ENCODE results near the gene SLC27A5. TPM values are rescaled to one million over a fixed set of nuclear protein-coding genes. Genes with fewer than 3 reads are reported as not detected.
"Not testable (repeated sequence)": the region's sequence is repeated elsewhere in the genome, so short reads cannot be mapped to it uniquely, and the experiment has no call there.

Gene SLC27A5
- polyA plus RNA-seq, 2 of the 4 experiments (the other 2 are of a cell fraction): 30.2 to 37.8 TPM

DNA sequence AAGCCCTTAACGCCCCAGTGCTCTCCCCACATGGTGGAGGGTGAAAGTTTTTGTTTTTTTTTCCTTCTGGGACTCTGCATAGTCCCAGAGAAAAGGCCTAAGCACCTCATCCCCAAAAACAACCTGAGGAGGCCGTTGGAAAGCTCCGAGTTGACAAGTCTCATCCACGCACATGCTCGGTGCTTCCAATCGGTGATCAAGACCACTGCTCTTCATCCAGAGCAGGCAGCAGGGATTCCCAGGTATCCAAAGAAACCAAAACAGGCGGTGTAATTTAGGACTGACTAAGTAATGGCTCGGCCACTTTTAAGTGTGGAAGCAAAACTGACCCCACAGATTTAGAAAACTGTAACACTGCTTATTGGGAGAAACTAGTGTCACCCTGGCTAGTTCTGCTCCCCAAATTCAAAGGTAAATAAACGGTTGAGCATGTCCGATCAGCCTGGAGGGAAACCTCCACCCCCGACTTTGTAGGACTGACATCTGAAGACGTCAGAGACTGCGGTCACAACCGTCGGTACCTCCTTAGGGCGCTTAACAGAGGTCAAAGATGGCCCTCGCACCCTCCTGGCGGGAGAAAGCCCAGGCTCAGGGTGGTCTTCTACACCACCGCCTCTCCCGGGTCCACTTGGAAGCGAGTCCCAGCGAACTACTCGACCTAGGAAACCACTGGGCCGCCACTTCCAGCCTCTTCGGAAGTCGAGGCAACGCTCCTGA, 36.6 kb downstream of the SLC27A5 start:
- DNase-seq (ENCODE audit: low read depth in 1 of 2, low spot score in 1 of 2) (no peak), ATAC-seq (peak; percentile 16 to 20), FAIRE-seq (no peak)
- H3K4me3 ChIP-seq: peak overlapping the region; percentile 57
- 45% methylated on average over 23 of the region's 27 CpGs for WGBS (ENCODE audit: missing lambda C conversion rate)
- CTCF ChIA-PET: interaction anchor here (0.5 to 5.2 kb wide), 5 partner anchors 15 to 68 kb away, joined by 3 to 39 read pairs (median 3); partner anchors contain the start of gene ZBTB45
- POLR2A ChIA-PET: interaction anchor here (0.8 to 1.2 kb wide), 3 partner anchors 9 to 45 kb away, joined by 3 to 5 read pairs (median 3); partner anchors contain the start of gene ZBTB45
- H3K4me1 ChIP-seq: peaks cover 14% of the 10 kb centered on the region; the same call in 2 of the 3 replicates
- peak overlapping the region; percentile 76 to 93 for H3K27ac ChIP-seq
- H3K9me3 ChIP-seq: no peaks in the 10 kb centered on the region
- H3K4me2 ChIP-seq: peak overlapping the region; percentile 91
- TF ChIP-seq TP53 (CRISPR knock-in tag; IDR thresholded peaks at IDR 0.05) (peak; percentile 40; the same call in 1 of the 2 replicates), ZNF302 (CRISPR knock-in tag; IDR thresholded peaks at IDR 0.05) (no peak)
- TF ChIP-seq, protein P1, sequence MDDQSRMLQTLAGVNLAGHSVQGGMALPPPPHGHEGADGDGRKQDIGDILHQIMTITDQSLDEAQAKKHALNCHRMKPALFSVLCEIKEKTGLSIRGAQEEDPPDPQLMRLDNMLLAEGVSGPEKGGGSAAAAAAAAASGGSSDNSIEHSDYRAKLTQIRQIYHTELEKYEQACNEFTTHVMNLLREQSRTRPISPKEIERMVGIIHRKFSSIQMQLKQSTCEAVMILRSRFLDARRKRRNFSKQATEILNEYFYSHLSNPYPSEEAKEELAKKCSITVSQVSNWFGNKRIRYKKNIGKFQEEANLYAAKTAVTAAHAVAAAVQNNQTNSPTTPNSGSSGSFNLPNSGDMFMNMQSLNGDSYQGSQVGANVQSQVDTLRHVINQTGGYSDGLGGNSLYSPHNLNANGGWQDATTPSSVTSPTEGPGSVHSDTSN (IDR thresholded peaks at IDR 0.05): no peak

DNA sequence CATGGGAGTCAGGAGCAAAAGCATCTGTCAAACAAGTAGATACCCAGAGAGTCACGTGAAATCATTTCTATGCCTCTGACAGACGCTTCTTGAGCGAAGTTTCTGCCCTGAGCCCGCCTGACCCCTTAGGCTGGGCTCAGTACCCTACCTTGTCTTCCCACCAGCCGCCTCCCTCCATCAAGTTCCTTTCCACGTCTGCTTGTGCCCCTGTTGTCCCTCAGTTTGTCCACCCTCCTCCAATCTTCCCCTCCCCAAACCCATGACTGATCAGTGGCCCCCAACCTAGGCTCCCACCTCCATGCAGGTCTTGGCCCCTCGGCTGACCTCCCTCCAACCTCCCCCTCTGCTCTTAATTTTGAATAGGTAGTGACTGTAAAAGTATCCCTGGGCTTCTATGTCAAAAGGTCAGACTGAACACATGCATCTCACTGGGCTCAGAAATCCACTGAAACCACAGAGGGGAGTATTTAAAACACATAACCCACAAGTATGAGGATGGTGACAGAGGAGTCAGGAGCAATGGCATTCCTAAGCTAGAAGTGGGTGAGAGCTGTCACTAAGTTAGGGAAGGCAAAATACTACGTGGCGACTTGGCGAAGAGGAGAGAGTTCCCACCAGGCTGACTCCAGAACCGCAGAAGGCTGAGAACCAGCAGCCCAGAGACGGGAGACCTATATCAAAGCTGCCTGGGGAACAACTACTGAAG, 37.3 kb downstream of the SLC27A5 start:
- no peak for DNase-seq (ENCODE audit: low read depth in 1 of 2, low spot score in 1 of 2)

GRCh38 chr19:58473775-58474174, 38.0 kb downstream of the SLC27A5 start:
- FAIRE-seq: no peak

More for the DNA sequence above, 37.3 kb downstream of the SLC27A5 start:
- ATAC-seq (no peak), FAIRE-seq (no peak)
- no peak for TF ChIP-seq BHLHE40 (IDR thresholded peaks at IDR 0.05; ENCODE audit: low read depth, low read length)
- no peak for TF ChIP-seq E2F6 (IDR thresholded peaks at IDR 0.05; ENCODE audit: borderline replicate concordance, low read depth)
- no peak overlapping the region for H3K4me3 ChIP-seq
- no peaks in the 10 kb centered on the region for H3K9me3 ChIP-seq
- peak overlapping the region; percentile 91 for H3K4me2 ChIP-seq
- 92% methylated on average over 12 of the region's 12 CpGs for WGBS (ENCODE audit: missing lambda C conversion rate)
- ChIA-PET CTCF (interaction anchor here (0.8 to 5.2 kb wide), 5 partner anchors 12 to 69 kb away, joined by 3 to 39 read pairs (median 4); partner anchors contain the start of gene ZBTB45), POLR2A (no interaction called here)
- H3K27ac ChIP-seq: no peak overlapping the region
- peaks cover 14% of the 10 kb centered on the region; the same call in 2 of the 3 replicates for H3K4me1 ChIP-seq

DNA sequence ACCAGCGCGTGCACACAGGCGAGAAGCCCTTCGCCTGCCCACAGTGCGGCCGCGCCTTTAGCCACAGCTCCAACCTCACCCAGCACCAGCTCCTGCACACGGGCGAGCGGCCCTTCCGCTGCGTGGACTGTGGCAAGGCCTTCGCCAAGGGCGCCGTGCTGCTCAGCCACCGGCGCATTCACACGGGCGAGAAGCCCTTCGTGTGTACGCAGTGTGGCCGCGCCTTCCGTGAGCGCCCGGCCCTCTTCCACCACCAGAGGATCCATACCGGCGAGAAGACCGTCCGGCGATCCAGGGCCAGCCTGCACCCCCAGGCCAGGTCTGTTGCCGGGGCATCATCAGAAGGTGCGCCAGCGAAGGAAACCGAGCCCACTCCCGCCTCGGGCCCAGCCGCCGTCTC, 40.1 kb downstream of the SLC27A5 start:
- TF ChIP-seq RARB (CRISPR knock-in tag; IDR thresholded peaks at IDR 0.05) (no peak), RCOR1 (IDR thresholded peaks at IDR 0.05; ENCODE audit: low read depth, low read length) (no peak), SMC3 (IDR thresholded peaks at IDR 0.05) (no peak), FOSB (CRISPR knock-in tag; IDR thresholded peaks at IDR 0.05) (no peak), BHLHE40 (IDR thresholded peaks at IDR 0.05; ENCODE audit: low read depth, low read length) (no peak), HOXB5 (CRISPR knock-in tag; IDR thresholded peaks at IDR 0.05) (no peak), SREBF2 (IDR thresholded peaks at IDR 0.05) (no peak), E2F6 (IDR thresholded peaks at IDR 0.05; ENCODE audit: borderline replicate concordance, low read depth) (no peak), RAD21 (conservative IDR thresholded peaks at IDR 0.05 in 1 of 2, IDR thresholded peaks at IDR 0.05 in 1 of 2) (no peak), JUNB (IDR thresholded peaks at IDR 0.05) (no peak)
- ChIA-PET POLR2A (no interaction called here), CTCF (no interaction called here)
- no peaks in the 10 kb centered on the region for H3K9me3 ChIP-seq
- no peak for ATAC-seq
- DNase-seq (ENCODE audit: low read depth in 1 of 2, low spot score in 1 of 2): no peak
- FAIRE-seq: no peak
- 95% methylated on average over 36 of the region's 39 CpGs for WGBS (ENCODE audit: missing lambda C conversion rate)
- H3K4me2 ChIP-seq: no peak overlapping the region
- peaks cover 15% of the 10 kb centered on the region for H3K4me1 ChIP-seq
- no peak overlapping the region for H3K4me3 ChIP-seq
- no peak overlapping the region for H3K27ac ChIP-seq

More at GRCh38 chr19:58473775-58474174, 38.0 kb downstream of the SLC27A5 start:
- Histone ChIP-seq H3K27ac (no peak overlapping the region), H3K9me3 (no peaks in the 10 kb centered on the region), H3K4me3 (no peak overlapping the region), H3K4me1 (peaks cover 14% of the 10 kb centered on the region; the same call in 2 of the 3 replicates), H3K4me2 (no peak overlapping the region)
- CTCF ChIA-PET: interaction anchor here (0.6 to 2.0 kb wide), 6 partner anchors 11 to 47 kb away, joined by 3 to 14 read pairs (median 4); partner anchors contain the start of gene ZBTB45
- POLR2A ChIA-PET: no interaction called here
- DNase-seq (ENCODE audit: low read depth in 1 of 2, low spot score in 1 of 2): no peak
- ATAC-seq: no peak
- TF ChIP-seq CHD4 (IDR thresholded peaks at IDR 0.05; ENCODE audit: borderline replicate concordance) (no peak), FOXS1 (CRISPR knock-in tag; IDR thresholded peaks at IDR 0.05) (no peak)

DNA sequence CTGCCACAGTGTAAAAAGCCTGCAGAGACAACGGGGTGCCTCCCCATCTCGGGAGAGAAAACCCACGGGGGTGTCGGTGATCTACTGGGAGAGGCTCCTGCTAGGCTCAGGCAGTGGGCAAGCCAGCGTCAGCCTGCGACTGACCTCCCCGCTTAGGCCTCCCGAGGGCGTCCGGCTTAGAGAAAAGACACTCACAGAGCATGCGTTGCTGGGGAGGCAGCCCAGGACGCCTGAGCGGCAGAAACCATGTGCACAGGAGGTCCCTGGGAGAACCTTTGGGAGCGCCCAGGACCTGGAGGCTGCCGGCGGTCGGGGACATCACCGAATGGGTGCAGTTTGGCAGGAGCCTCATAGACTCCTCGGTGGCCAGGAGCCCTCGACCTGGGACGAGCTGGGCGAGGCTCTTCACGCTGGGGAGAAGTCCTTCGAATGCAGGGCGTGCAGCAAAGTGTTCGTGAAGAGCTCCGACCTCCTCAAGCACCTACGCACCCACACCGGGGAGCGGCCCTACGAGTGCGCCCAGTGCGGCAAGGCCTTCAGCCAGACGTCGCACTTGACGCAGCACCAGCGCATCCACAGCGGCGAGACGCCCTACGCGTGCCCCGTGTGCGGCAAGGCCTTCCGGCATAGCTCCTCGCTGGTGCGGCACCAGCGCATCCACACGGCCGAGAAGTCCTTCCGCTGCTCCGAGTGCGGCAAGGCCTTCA, 40.8 kb downstream of the SLC27A5 start:
- H3K9me3 ChIP-seq; POLR2A ChIA-PET; DNase-seq (ENCODE audit: low read depth in 1 of 2, low spot score in 1 of 2); H3K4me3 ChIP-seq; H3K4me2 ChIP-seq; ATAC-seq; CTCF ChIA-PET; H3K27ac ChIP-seq: not testable (repeated sequence)
- H3K4me1 ChIP-seq: peaks cover 13% of the 10 kb centered on the region; the same call in 2 of the 3 replicates
- peak; percentile 18 for FAIRE-seq
- 95% methylated on average over 24 of the region's 53 CpGs for WGBS (ENCODE audit: missing lambda C conversion rate)

Data from A549 (cell line).